Activated CD4-positive, alpha-beta memory T cell treated with anti-CD3 and anti-CD28 coated beads, Interleukin-2, amount 10 ng/mL, durations not matched to agents 7 days and 5 days (primary cell): Measurements from ENCODE around the gene PACRG. TPM values are rescaled to one million over a fixed set of nuclear protein-coding genes. Genes with fewer than 3 reads are reported as not detected.
"Not testable (repeated sequence)": the region's sequence is repeated elsewhere in the genome, so short reads cannot be mapped to it uniquely, and the experiment has no call there.

Experiments
- CTCF ChIA-PET: fragments of 350-600 bp; sonication (Branson Sonifier 250); formaldehyde crosslinking; loops from one replicate; lab custom pipeline; 2021; ENCODE audit warnings: antibody characterized with exemption, inconsistent platforms; lab: Charles Lee
- POLR2A ChIA-PET: fragments of 350-600 bp; sonication (Branson Sonifier 250); formaldehyde crosslinking; loops from one replicate; lab custom pipeline; 2021; ENCODE audit warnings: antibody characterized with exemption; lab: Charles Lee
- DNase-seq: peaks from one replicate; pipeline ENCODE4 v3.0.0-alpha.2; 2020
- H3K27ac Mint-ChIP-seq: one replicate; pipeline ENCODE4 v1.8.0; 2021; ENCODE audit warnings: mild to moderate bottlenecking, mixed read lengths
- H3K27me3 Mint-ChIP-seq: one replicate; pipeline ENCODE4 v1.8.0; 2021; ENCODE audit warnings: mixed read lengths
- H3K36me3 Mint-ChIP-seq: one replicate; pipeline ENCODE4 v1.8.0; 2021; ENCODE audit warnings: low read depth, mixed read lengths
- H3K4me1 Mint-ChIP-seq: one replicate; pipeline ENCODE4 v1.8.0; 2021; ENCODE audit warnings: mixed read lengths
- H3K4me3 Mint-ChIP-seq: one replicate; pipeline ENCODE4 v1.8.0; 2021; ENCODE audit warnings: mild to moderate bottlenecking, mixed read lengths
- H3K9me3 Mint-ChIP-seq: one replicate; pipeline ENCODE4 v1.8.0; 2021; ENCODE audit warnings: mixed read lengths
- total RNA-seq, 2 experiments: library from RNA; stranded (reverse); gene quantifications; one replicate each; pipeline ENCODE4 v1.2.3, GENCODE V29; 2021

The PACRG gene
- total RNA-seq, 2 experiments from 2014 or later: not detected

- ChIA-PET CTCF (no interaction called here), POLR2A (no interaction called here)
- no peak overlapping the region for H3K27ac Mint-ChIP-seq
- no peaks in the 10 kb centered on the region for H3K36me3 Mint-ChIP-seq
- H3K4me1 Mint-ChIP-seq: no peaks in the 10 kb centered on the region
- no peaks in the 10 kb centered on the region for H3K9me3 Mint-ChIP-seq
- H3K4me3 Mint-ChIP-seq: no peak overlapping the region
- no peak for DNase-seq
- peaks cover 5% of the 10 kb centered on the region for H3K27me3 Mint-ChIP-seq
Measured at GRCh38 chr6:163314791-163315470, 587.2 kb downstream of the PACRG start.

DNA sequence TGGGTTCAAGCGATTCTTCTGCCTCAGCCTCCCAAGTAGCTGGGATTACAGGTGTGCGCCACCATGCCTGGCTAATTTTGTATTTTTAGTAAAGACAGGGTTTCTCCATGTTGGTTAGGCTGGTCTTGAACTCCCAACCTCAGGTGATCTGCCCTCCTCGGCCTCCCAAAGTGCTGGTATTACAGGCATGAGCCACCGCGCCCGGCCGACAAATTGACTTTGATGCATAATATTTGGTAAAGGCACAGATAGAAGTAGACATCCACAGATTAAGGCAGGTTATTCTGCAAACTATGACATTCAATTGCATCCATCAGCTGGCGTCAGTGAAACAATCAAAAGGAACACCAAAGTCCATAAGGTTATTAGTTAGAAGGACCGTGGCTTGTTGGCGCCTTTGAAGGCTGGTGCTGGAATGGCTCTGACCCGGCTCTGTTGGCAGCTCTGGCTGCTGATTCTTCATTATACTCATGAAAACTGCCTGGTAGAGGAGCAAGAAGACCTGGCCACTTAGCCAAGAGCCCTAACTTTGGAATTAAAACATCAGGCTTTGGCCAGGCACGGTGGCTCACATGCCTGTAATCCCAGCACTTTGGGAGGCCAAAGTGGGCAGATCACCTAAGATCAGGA, 589.2 kb downstream of the PACRG start:
- H3K27ac Mint-ChIP-seq, H3K27me3 Mint-ChIP-seq, H3K4me1 Mint-ChIP-seq, CTCF ChIA-PET, DNase-seq, H3K36me3 Mint-ChIP-seq, H3K4me3 Mint-ChIP-seq, POLR2A ChIA-PET, H3K9me3 Mint-ChIP-seq: not testable (repeated sequence)

DNA sequence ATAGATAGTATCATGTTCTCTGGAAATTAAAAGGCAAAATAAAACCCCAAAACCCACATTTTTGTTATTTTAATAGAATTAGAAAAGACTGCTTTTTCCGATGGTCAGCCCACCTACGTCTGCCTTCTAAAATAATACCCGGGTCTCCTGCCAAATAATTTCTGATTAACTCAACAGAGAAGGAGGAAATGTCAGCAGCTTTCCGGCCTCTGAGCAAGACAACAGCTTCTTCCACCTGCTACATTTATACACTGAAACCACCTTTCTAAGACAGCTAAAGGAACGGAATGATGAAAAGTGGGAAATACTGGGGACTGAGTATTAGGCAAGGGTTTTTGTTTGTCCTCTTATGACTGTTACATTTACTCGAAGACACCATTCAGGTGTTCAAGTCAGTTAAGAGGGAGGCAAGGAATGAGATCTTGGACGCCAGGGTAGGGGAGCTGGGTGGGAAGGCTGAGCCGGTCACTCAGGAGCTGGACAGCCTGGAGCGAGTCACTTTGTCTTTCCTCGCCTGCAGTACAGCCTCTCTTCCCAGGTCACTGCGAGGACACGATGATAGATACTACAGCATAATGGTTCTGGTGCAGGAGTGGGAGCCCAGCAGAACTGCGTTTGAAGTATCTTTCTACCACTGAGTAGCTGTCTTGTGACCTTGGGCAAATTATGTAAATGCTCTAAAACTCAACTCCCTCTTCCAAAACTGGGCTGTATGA, 590.5 kb downstream of the PACRG start:
- no peaks in the 10 kb centered on the region for H3K27me3 Mint-ChIP-seq
- no peak overlapping the region for H3K27ac Mint-ChIP-seq
- DNase-seq: no peak
- ChIA-PET POLR2A (no interaction called here), CTCF (no interaction called here)
- H3K4me3 Mint-ChIP-seq: no peak overlapping the region
- no peaks in the 10 kb centered on the region for H3K36me3 Mint-ChIP-seq
- no peaks in the 10 kb centered on the region for H3K9me3 Mint-ChIP-seq
- no peaks in the 10 kb centered on the region for H3K4me1 Mint-ChIP-seq

DNA sequence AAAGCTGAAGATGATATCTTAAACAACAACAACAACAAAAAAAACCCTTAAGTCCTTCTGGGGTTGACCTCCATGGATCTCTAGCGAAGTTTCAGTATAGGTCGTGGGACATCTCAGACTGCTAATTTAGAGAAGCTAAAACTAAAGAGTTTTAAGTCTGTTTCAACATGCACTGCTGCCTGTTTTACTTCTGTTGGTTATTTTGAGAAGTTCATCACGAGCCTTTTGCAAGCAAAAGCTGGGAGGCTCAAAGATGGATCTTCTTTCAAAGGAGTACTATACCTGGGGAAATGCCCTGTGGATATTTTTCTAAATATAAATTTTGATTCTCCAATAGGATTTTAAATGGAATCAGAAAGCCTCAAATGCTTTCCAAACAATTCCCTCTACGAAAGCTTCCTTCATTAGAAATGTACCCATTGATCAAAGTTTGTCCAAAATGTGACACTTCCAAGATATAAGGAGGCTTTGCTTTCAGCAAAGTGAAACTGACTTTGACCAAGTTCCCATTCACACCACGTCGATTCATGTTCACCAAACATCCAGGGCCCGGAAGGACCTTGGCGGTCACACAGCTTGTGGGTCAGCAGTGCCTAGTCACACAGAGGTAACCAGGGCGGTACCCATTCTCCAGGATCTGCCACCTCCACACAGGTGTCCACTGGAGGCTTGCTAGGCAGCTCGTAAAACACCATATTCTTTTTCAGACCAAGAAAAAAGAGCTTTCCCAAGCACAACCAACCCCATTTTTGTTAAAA, 592.0 kb downstream of the PACRG start:
- no peak for DNase-seq
- Mint-ChIP-seq H3K27ac (no peak overlapping the region), H3K27me3 (peaks cover 3% of the 10 kb centered on the region), H3K9me3 (no peaks in the 10 kb centered on the region), H3K36me3 (no peaks in the 10 kb centered on the region), H3K4me3 (no peak overlapping the region), H3K4me1 (no peaks in the 10 kb centered on the region)
- ChIA-PET POLR2A (interaction anchor here (0.6 kb wide), 1 partner anchor 304 kb away, joined by 3 read pairs; no protein-coding TSS in a partner anchor), CTCF (no interaction called here)

DNA sequence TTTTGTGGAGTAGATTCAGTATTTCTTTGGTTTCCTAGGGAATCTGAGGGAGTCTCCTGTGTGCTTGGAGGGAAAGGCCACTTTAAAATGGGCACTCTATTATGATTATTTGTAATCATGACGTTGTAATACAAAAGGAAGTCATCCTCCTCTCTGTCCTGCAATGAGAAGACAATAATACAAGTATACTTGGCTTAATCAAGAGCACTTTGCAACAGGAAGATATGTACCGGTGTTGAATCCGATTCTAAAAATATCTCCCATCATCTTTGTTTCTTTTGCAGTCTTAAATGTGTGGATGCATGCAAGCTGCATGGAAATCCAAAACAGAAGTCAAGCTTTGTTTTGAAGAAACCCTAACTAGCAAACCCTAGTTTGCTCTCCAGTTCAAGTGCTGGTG, 592.6 kb downstream of the PACRG start:
- Mint-ChIP-seq H3K4me3 (no peak overlapping the region), H3K27me3 (peaks cover 6% of the 10 kb centered on the region), H3K4me1 (no peaks in the 10 kb centered on the region), H3K9me3 (no peaks in the 10 kb centered on the region), H3K36me3 (no peaks in the 10 kb centered on the region), H3K27ac (no peak overlapping the region)
- ChIA-PET CTCF (no interaction called here), POLR2A (no interaction called here)
- DNase-seq: no peak

GRCh38 chr6:163320804-163321203, 593.0 kb downstream of the PACRG start:
- CTCF ChIA-PET: no interaction called here
- H3K27me3 Mint-ChIP-seq: peaks cover 6% of the 10 kb centered on the region
- no peaks in the 10 kb centered on the region for H3K4me1 Mint-ChIP-seq
- no peaks in the 10 kb centered on the region for H3K9me3 Mint-ChIP-seq
- H3K27ac Mint-ChIP-seq: no peak overlapping the region
- no peak for DNase-seq
- H3K4me3 Mint-ChIP-seq: no peak overlapping the region
- no peaks in the 10 kb centered on the region for H3K36me3 Mint-ChIP-seq
- POLR2A ChIA-PET: no interaction called here

DNA sequence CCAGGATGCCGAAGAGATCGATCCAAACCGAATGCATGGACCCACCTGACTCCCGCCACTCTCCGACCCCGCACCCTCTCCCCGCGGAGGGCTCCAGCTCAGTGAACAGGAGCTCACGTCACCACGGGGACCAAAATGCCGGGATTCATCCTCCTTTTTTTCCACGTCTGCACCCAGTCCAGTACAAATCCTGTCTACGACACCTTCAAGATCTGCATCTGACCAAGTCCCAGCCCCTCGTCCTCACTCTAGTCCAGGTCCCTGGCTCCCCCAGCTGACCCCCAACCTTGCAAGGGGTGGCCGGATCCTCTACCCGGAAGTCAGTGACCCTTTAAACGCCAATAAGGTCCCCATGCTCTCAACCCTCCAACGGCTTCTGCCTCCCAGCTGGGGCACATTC, 593.9 kb downstream of the PACRG start:
- no peaks in the 10 kb centered on the region for H3K9me3 Mint-ChIP-seq
- DNase-seq: no peak
- H3K27ac Mint-ChIP-seq: no peak overlapping the region
- H3K4me1 Mint-ChIP-seq: no peaks in the 10 kb centered on the region
- no peak overlapping the region for H3K4me3 Mint-ChIP-seq
- H3K27me3 Mint-ChIP-seq: peaks cover 6% of the 10 kb centered on the region
- ChIA-PET POLR2A (no interaction called here), CTCF (no interaction called here)
- H3K36me3 Mint-ChIP-seq: no peaks in the 10 kb centered on the region

DNA sequence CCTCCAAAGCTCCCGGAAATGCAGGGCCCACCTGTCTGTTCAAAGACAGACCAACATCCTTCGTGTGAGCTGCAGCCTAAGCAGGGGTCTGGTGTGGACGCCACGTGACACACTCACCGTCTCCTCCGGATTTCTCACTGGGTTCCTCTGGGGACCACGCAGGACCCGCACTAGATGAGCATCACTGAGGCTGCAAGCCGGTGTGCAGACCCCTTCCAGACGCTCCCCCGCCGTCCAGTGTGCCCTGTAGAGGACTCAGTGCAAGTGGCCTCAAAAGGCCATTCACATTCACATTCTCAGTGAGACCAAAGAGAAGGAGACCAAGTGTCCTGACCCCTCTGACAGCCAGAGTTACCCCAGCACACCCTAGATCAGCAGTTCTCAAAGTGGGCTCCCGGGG, 595.5 kb downstream of the PACRG start:
- Mint-ChIP-seq H3K27ac (no peak overlapping the region), H3K4me3 (no peak overlapping the region), H3K4me1 (no peaks in the 10 kb centered on the region), H3K9me3 (no peaks in the 10 kb centered on the region), H3K36me3 (no peaks in the 10 kb centered on the region), H3K27me3 (peaks cover 6% of the 10 kb centered on the region)
- ChIA-PET POLR2A (no interaction called here), CTCF (no interaction called here)
- DNase-seq: no peak

GRCh38 chr6:163323705-163324104, 595.9 kb downstream of the PACRG start:
- H3K36me3 Mint-ChIP-seq: no peaks in the 10 kb centered on the region
- DNase-seq: no peak
- no peaks in the 10 kb centered on the region for H3K9me3 Mint-ChIP-seq
- POLR2A ChIA-PET: no interaction called here
- CTCF ChIA-PET: no interaction called here
- H3K27ac Mint-ChIP-seq: no peak overlapping the region
- no peak overlapping the region for H3K4me3 Mint-ChIP-seq
- peaks cover 6% of the 10 kb centered on the region for H3K27me3 Mint-ChIP-seq
- H3K4me1 Mint-ChIP-seq: no peaks in the 10 kb centered on the region

GRCh38 chr6:163324326-163324687, 596.5 kb downstream of the PACRG start:
- H3K36me3 Mint-ChIP-seq: no peaks in the 10 kb centered on the region
- H3K27me3 Mint-ChIP-seq: peaks cover 6% of the 10 kb centered on the region
- DNase-seq: no peak
- ChIA-PET CTCF (no interaction called here), POLR2A (no interaction called here)
- H3K4me3 Mint-ChIP-seq: no peak overlapping the region
- no peaks in the 10 kb centered on the region for H3K4me1 Mint-ChIP-seq
- no peak overlapping the region for H3K27ac Mint-ChIP-seq
- H3K9me3 Mint-ChIP-seq: no peaks in the 10 kb centered on the region

- Mint-ChIP-seq H3K36me3 (no peaks in the 10 kb centered on the region), H3K4me1 (no peaks in the 10 kb centered on the region), H3K9me3 (no peaks in the 10 kb centered on the region), H3K27me3 (peaks cover 6% of the 10 kb centered on the region), H3K4me3 (no peak overlapping the region), H3K27ac (no peak overlapping the region)
- POLR2A ChIA-PET: no interaction called here
- no peak for DNase-seq
- CTCF ChIA-PET: interaction anchor here (0.6 kb wide), 1 partner anchor 418 kb away, joined by 3 read pairs; no protein-coding TSS in a partner anchor
Measured at GRCh38 chr6:163324688-163325389, 597.1 kb downstream of the PACRG start.

- Mint-ChIP-seq H3K9me3 (no peaks in the 10 kb centered on the region), H3K36me3 (no peaks in the 10 kb centered on the region), H3K27me3 (peaks cover 6% of the 10 kb centered on the region), H3K27ac (no peak overlapping the region), H3K4me1 (no peaks in the 10 kb centered on the region), H3K4me3 (no peak overlapping the region)
- no peak for DNase-seq
- CTCF ChIA-PET: no interaction called here
- POLR2A ChIA-PET: no interaction called here
Measured at GRCh38 chr6:163325390-163325784, 597.6 kb downstream of the PACRG start.
